NB4 (cell line): Measurements from ENCODE around the gene CAPN11.

Experiments
- CTCF ChIP-seq: IDR thresholded peaks from one replicate; pipeline ENCODE4 v1.5.1; 2012; ENCODE audit warnings: low read depth, low read length
- MAX ChIP-seq: IDR thresholded peaks from 2 replicates; pipeline ENCODE4 v1.6.1; 2011; ENCODE audit warnings: low read depth, low read length

GRCh38 chr6:44217332-44218143, 58.9 kb downstream of the CAPN11 start:
- TF ChIP-seq CTCF (no peak), MAX (no peak)
